Endothelial cell of umbilical vein (primary cell): Measurements from ENCODE around the gene KRTAP4-11. TPM values are rescaled to one million over a fixed set of nuclear protein-coding genes. Genes with fewer than 3 reads are reported as not detected.
"Not testable (repeated sequence)": the region's sequence is repeated elsewhere in the genome, so short reads cannot be mapped to it uniquely, and the experiment has no call there.

Experiments used
- BruUV-seq: library from RNA; stranded (reverse); fragments of 400-500 nt; replicated peaks from 2 replicates; lab custom pipeline; 2021; lab: Mats Ljungman, UMichigan
- CTCF ChIA-PET: fragments of 300-600, 350-600 bp; sonication (Branson Sonifier 250); formaldehyde crosslinking; loops from one replicate; lab custom pipeline; 2021; ENCODE audit warnings: antibody characterized with exemption, inconsistent platforms; lab: Charles Lee
- POLR2A ChIA-PET: fragments of 300-600, 350-600 bp; sonication (Branson Sonifier 250); formaldehyde crosslinking; loops from one replicate; lab custom pipeline; 2021; ENCODE audit warnings: antibody characterized with exemption, inconsistent platforms; lab: Charles Lee
- DNase-seq: peaks from one replicate; pipeline ENCODE4 v3.0.0-alpha.2; 2011; ENCODE audit warnings: low read depth, low spot score
- FAIRE-seq: peaks from 2 replicates; lab custom pipeline; 2011; peaks lifted over from hg19 to GRCh38; lab: Jason Lieb, UNC
- H2AFZ ChIP-seq: 2 replicates; pipeline ENCODE4 v1.6.0; 2012; ENCODE audit warnings: low read depth, low read length, control low read depth, inconsistent platforms
- H3K27ac ChIP-seq: 2 replicates; pipeline ENCODE4 v1.5.1; 2011; ENCODE audit warnings: low read depth, mild to moderate bottlenecking, control low read depth, low read length, moderate library complexity; ENCODE audit not compliant: insufficient read depth
- H3K27me3 ChIP-seq, 2 experiments: 2 replicates each; pipeline versions ENCODE4 v1.6.0 to v1.6.1; 2011; ENCODE audit warnings: low read length in 2 of 2, mixed read lengths in 1 of 2; ENCODE audit not compliant: control insufficient read depth in 2 of 2, insufficient read depth in 2 of 2
- H3K36me3 ChIP-seq, 2 experiments: 2 replicates in 1 of 2; 3 replicates in 1 of 2; pipeline ENCODE4 v1.5.1; 2011; ENCODE audit warnings: low read length in 2 of 2, mild to moderate bottlenecking in 1 of 2, moderate library complexity in 1 of 2; ENCODE audit not compliant: control insufficient read depth in 2 of 2, insufficient read depth in 2 of 2; ENCODE audit errors: extremely low read depth in 1 of 2
- H3K4me1 ChIP-seq: 3 replicates; pipeline ENCODE4 v1.5.1; 2011; ENCODE audit warnings: mild to moderate bottlenecking, low read length; ENCODE audit not compliant: control insufficient read depth, insufficient read depth; ENCODE audit errors: extremely low read depth
- H3K4me2 ChIP-seq: 2 replicates; pipeline ENCODE4 v1.6.1; 2011; ENCODE audit warnings: low read length, control low read depth, mixed read lengths; ENCODE audit not compliant: insufficient read depth
- H3K4me3 ChIP-seq, 3 experiments: fragments of 200-600 bp in 1 of 3; sonication (generic), shearing (Covaris generic) in 1 of 3; replicated peaks in 1 of 3; 2 replicates each; pipeline ENCODE4 v1.5.1; 2011 to 2016; ENCODE audit warnings: control low read depth in 3 of 3, low read length in 3 of 3, mild to moderate bottlenecking in 2 of 3, inconsistent platforms in 1 of 3, low read depth in 1 of 3, moderate library complexity in 1 of 3; ENCODE audit not compliant: insufficient read depth in 1 of 3
- H3K79me2 ChIP-seq: 2 replicates; pipeline ENCODE4 v1.6.0; 2012; ENCODE audit warnings: low read length, inconsistent platforms; ENCODE audit not compliant: control insufficient read depth, insufficient read depth
- H3K9ac ChIP-seq: replicated peaks from 2 replicates; pipeline ENCODE3; 2011; ENCODE audit warnings: low read length, control low read depth; ENCODE audit not compliant: insufficient read depth; ENCODE audit errors: extremely low read depth
- H3K9me1 ChIP-seq: replicated peaks from 3 replicates; pipeline ENCODE4 v1.6.0; 2011; ENCODE audit warnings: mild to moderate bottlenecking, low read length; ENCODE audit not compliant: control insufficient read depth, insufficient read depth; ENCODE audit errors: extremely low read depth
- H3K9me3 ChIP-seq: replicated peaks from 2 replicates; pipeline ENCODE4 v1.5.1; 2012; ENCODE audit warnings: low read length, inconsistent platforms; ENCODE audit not compliant: control insufficient read depth, insufficient read depth
- H4K20me1 ChIP-seq: replicated peaks from 2 replicates; pipeline ENCODE3; 2011; ENCODE audit warnings: mild to moderate bottlenecking, low read length; ENCODE audit not compliant: control insufficient read depth, insufficient read depth; ENCODE audit errors: extremely low read depth
- GATA2 ChIP-seq: IDR thresholded peaks from 2 replicates; pipeline ENCODE4 v1.7.0; 2011; ENCODE audit warnings: low read depth, mild to moderate bottlenecking, moderate library complexity, mixed read lengths, low read length; ENCODE audit not compliant: insufficient read length, insufficient read depth
- POLR2A ChIP-seq: IDR thresholded peaks from 2 replicates; pipeline ENCODE4 v1.6.1; 2012; ENCODE audit warnings: low read depth, mild to moderate bottlenecking, control low read depth, low read length
- dilution Hi-C: fragments of 300-500 bp; cut with MboI; formaldehyde crosslinking; loops from one replicate; pipeline ENCODE4 v1.15.0; 2019; ENCODE audit warnings: low sequenced_read_pairs; ENCODE audit not compliant: extremely low pct_ligation_motif_present
- intact Hi-C: fragments of 100-400 bp; cut with micrococcal nuclease; formaldehyde crosslinking; loops from one replicate; pipeline ENCODE4 v1.10.0; 2022
- polyA plus RNA-seq, 4 experiments: library from polyadenylated mRNA; depleted of rRNA in 3 of 4; stranded (reverse) in 3 of 4; unstranded in 1 of 4; fragments of >200 nt; gene quantifications; 2 replicates each; pipeline versions ENCODE4 v1.2.1 to v1.2.3, GENCODE V29; 2011 to 2012; ENCODE audit warnings: missing spikeins in 1 of 4
- total RNA-seq: library from RNA; stranded (reverse); gene quantifications from 2 replicates; pipeline ENCODE4 v1.2.3, GENCODE V29; 2021

The KRTAP4-11 gene
- total and polyA plus RNA-seq, 2 donors (not counting 3 experiments of a cell fraction or from before 2014, with no cell fraction given): not detected

DNA sequence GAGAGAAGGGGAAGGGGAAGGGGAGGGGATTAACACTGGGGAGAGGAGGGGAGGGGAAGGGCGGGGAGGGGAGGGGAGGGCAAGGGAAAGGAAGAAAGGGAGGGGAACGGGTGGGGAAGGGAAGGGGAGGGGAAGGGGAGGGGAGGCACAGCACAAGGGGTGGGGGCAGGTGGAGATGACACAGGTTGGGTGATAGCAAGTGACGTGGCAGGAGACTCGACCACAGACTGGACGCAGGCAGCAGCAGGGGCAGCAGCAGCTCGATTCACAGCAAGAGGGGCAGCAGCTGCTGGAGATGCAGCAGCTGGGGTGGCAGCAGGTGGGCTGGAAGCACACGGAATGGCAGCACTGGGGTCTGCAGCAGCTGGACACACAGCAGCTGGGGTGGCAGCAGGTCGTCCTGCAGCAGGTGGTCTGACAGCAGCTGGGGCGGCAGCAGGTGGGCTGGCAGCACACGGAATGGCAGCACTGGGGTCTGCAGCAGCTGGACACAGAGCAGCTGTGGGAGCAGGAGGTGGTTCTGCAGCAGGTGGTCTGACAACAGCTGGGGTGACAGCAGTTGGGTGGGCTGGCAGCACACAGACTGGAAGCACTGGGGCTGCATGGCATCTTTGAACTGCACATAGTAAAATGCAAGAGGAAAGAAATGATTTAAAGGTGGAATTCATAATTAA is 16.4 kb downstream of the KRTAP4-11 start, which contains the start of gene KRTAP4-16:
TSS of gene KRTAP4-16 (minus strand) at position 624 of the 674 bp plus-strand sequence. CDS start at position 624, 0 bp downstream.
- H3K9me1 ChIP-seq: no peaks in the 10 kb centered on the region
- no peak within 1 kb of the TSS for H3K27ac ChIP-seq
- no peak within 1 kb of the TSS for H3K4me2 ChIP-seq
- no peak within 1 kb of the TSS for H3K9ac ChIP-seq
- no peaks in the 10 kb centered on the region for H3K9me3 ChIP-seq
- DNase-seq (no peak), FAIRE-seq (no peak)
- no peaks in the 10 kb centered on the region for H3K36me3 ChIP-seq
- H3K4me1 ChIP-seq: peaks cover 2% of the 10 kb centered on the region
- no TSS peak for BruUV-seq
- dilution Hi-C loops: no loop called here
- intact Hi-C loops: no loop called here
- POLR2A ChIA-PET: no interaction called here
- H3K4me3 ChIP-seq: no peak within 1 kb of the TSS
- H3K27me3 ChIP-seq: no peaks in the 10 kb centered on the region
- no peak for TF ChIP-seq POLR2A
- TF ChIP-seq GATA2: no peak
- CTCF ChIA-PET: no interaction called here
- H3K79me2 ChIP-seq: no peaks in the 10 kb centered on the region
- H4K20me1 ChIP-seq: no peaks in the 10 kb centered on the region
- no peak within 1 kb of the TSS for H2AFZ ChIP-seq

DNA sequence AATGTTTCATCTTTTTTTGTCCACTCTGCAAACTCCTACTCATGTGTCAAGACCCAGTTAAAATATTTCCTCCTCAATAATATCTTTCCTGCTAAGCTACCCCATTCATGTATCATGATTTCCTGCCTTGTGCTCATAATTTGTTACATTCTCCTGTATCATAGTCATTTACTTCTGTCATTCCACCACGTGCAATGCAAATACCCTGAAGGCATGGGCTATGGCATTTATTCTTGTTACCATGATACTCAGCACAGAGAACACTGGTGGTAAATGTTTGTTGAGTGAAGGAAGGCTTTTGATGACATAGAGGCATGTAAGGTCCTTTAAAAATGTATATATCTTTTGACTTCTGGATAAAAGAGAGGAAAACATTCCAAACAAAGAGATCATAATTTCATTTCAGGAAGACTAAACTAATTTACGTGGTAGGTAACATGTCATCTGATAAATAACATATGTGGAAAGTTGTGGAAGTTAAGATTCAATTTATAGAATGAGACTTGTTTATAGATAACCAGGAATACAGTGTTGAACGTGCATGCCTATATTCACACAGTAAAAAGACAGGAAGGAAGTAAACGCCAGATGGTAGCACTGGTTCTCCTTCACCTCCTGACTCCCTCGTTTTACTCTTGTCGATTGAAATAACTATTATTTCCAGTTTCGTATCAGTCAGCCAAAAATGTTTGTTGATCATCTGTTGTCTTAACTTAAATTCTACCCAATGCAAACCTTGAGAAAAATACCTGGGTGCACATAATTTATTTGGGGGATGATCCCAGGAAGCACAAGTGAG is 18.3 kb downstream of the KRTAP4-11 start:
- POLR2A ChIA-PET, H3K27ac ChIP-seq, H3K36me3 ChIP-seq, BruUV-seq, H3K79me2 ChIP-seq, H3K4me2 ChIP-seq, H3K27me3 ChIP-seq, H3K4me1 ChIP-seq, H4K20me1 ChIP-seq, H2AFZ ChIP-seq, intact Hi-C loops, H3K9me1 ChIP-seq, H3K9ac ChIP-seq, H3K4me3 ChIP-seq, dilution Hi-C loops, H3K9me3 ChIP-seq, CTCF ChIA-PET, FAIRE-seq: not testable (repeated sequence)
- peak; percentile 42 for DNase-seq
